GM23338 (cell line): ENCODE measurements around the gene MLF1. TPM values are rescaled to one million over a fixed set of nuclear protein-coding genes. Genes with fewer than 3 reads are reported as not detected.

Source experiments
- ATAC-seq: fragments of 200-7000 bp; cut with Tn5 transposase; 3 replicates; pipeline ENCODE4 v1.9.1; 2020
- DNase-seq: peaks from one replicate; pipeline ENCODE4 v3.0.0-alpha.2; 2015; ENCODE audit warnings: low spot score
- H2AFZ ChIP-seq: fragments of 200-600 bp; sonication (generic); 2 replicates; pipeline ENCODE4 v1.8.0; 2016; ENCODE audit warnings: antibody characterized with exemption, mild to moderate bottlenecking, moderate library complexity
- H3F3A ChIP-seq: fragments of 200-600 bp; sonication (generic); replicated peaks from 2 replicates; pipeline ENCODE4 v1.8.0; 2017; ENCODE audit warnings: antibody characterized with exemption, mixed run types, low read depth
- H3K27ac ChIP-seq: fragments of 200-600 bp; sonication (generic); 2 replicates; pipeline ENCODE4 v1.6.1; 2016; ENCODE audit warnings: low read depth
- H3K27me3 ChIP-seq: fragments of 200-600 bp; sonication (generic); 2 replicates; pipeline ENCODE4 v1.8.0; 2016; ENCODE audit warnings: mild to moderate bottlenecking, mixed run types, moderate library complexity; ENCODE audit not compliant: insufficient read depth
- H3K36me3 ChIP-seq: fragments of 200-600 bp; sonication (generic); 2 replicates; pipeline ENCODE4 v1.8.0; 2016; ENCODE audit warnings: mild to moderate bottlenecking; ENCODE audit not compliant: insufficient read depth
- H3K4me1 ChIP-seq: fragments of 200-600 bp; sonication (generic); 2 replicates; pipeline ENCODE4 v1.8.0; 2016; ENCODE audit warnings: mild to moderate bottlenecking, moderate library complexity; ENCODE audit not compliant: insufficient read depth
- H3K4me2 ChIP-seq: fragments of 200-600 bp; sonication (generic); 2 replicates; pipeline ENCODE4 v1.7.1; 2017; ENCODE audit warnings: mixed run types
- H3K4me3 ChIP-seq: fragments of 200-600 bp; sonication (generic); 2 replicates; pipeline ENCODE4 v1.6.1; 2016; ENCODE audit warnings: mixed run types
- H3K79me2 ChIP-seq: fragments of 200-600 bp; sonication (generic); replicated peaks from 2 replicates; pipeline ENCODE4 v1.8.0; 2017; ENCODE audit warnings: mild to moderate bottlenecking; ENCODE audit not compliant: insufficient read depth
- H3K9me2 ChIP-seq: fragments of 200-600 bp; sonication (generic); 2 replicates; pipeline ENCODE4 v1.8.0; 2017; ENCODE audit not compliant: insufficient read depth
- H4K20me1 ChIP-seq: fragments of 200-600 bp; sonication (generic); replicated peaks from 2 replicates; pipeline ENCODE4 v1.8.0; 2017; ENCODE audit warnings: mild to moderate bottlenecking; ENCODE audit not compliant: insufficient read depth
- H3K27ac Mint-ChIP-seq: 2 replicates; pipeline ENCODE4 v1.8.0; 2020; ENCODE audit warnings: inconsistent platforms, mild to moderate bottlenecking, moderate library complexity, mixed read lengths
- H3K27me3 Mint-ChIP-seq: 3 replicates; pipeline ENCODE4 v1.8.0; 2022; ENCODE audit warnings: low read depth, mild to moderate bottlenecking, moderate library complexity, mixed read lengths, inconsistent platforms; ENCODE audit not compliant: insufficient read depth, poor library complexity
- H3K36me3 Mint-ChIP-seq: 3 replicates; pipeline ENCODE4 v1.8.0; 2021; ENCODE audit warnings: low read depth, mild to moderate bottlenecking, inconsistent platforms, moderate library complexity, mixed read lengths
- H3K4me1 Mint-ChIP-seq: 3 replicates; pipeline ENCODE4 v1.8.0; 2020; ENCODE audit warnings: mild to moderate bottlenecking, inconsistent platforms, mixed read lengths
- H3K4me3 Mint-ChIP-seq: 3 replicates; pipeline ENCODE4 v1.8.0; 2021; ENCODE audit warnings: moderate library complexity, mild to moderate bottlenecking, inconsistent platforms, mixed read lengths
- H3K9me3 Mint-ChIP-seq: 3 replicates; pipeline ENCODE4 v1.8.0; 2020; ENCODE audit warnings: moderate library complexity, mild to moderate bottlenecking, inconsistent platforms, mixed read lengths
- CREB1 ChIP-seq: fragments of 250-450 bp; sonication (Bioruptor Pico); IDR thresholded peaks from 2 replicates; pipeline ENCODE4 v1.5.0; 2020; ENCODE audit warnings: low read depth, mild to moderate bottlenecking, moderate library complexity
- CTCF ChIP-seq, 2 experiments: fragments of 200-600 bp in 1 of 2; sonication (generic) in 1 of 2; conservative IDR thresholded peaks; 2 replicates each; pipeline versions ENCODE4 v1.5.1 to v1.6.1; 2016 to 2017; ENCODE audit warnings: antibody characterized with exemption in 2 of 2, low read depth in 2 of 2, mild to moderate bottlenecking in 2 of 2, moderate library complexity in 1 of 2
- ETS1 ChIP-seq: IDR thresholded peaks from 2 replicates; pipeline ENCODE4 v1.6.1; 2016; ENCODE audit warnings: antibody characterized with exemption
- EZH2 ChIP-seq: fragments of 200-600 bp; sonication (generic); IDR thresholded peaks from one replicate; pipeline ENCODE4 v1.8.0; 2017; ENCODE audit warnings: antibody characterized with exemption, mild to moderate bottlenecking, low read depth; ENCODE audit not compliant: unreplicated experiment
- EZH2phosphoT487 ChIP-seq: fragments of 200-600 bp; sonication (generic); IDR thresholded peaks from one replicate; pipeline ENCODE4 v1.8.1; 2018; ENCODE audit warnings: antibody characterized with exemption; ENCODE audit not compliant: unreplicated experiment
- JUNB ChIP-seq: IDR thresholded peaks from one replicate; pipeline ENCODE4 v1.6.1; 2016; ENCODE audit warnings: antibody characterized with exemption; ENCODE audit not compliant: unreplicated experiment
- NANOG ChIP-seq: IDR thresholded peaks from 2 replicates; pipeline ENCODE4 v1.6.1; 2016; ENCODE audit warnings: antibody characterized with exemption, borderline replicate concordance
- POLR2AphosphoS5 ChIP-seq: IDR thresholded peaks from 2 replicates; pipeline ENCODE4 v1.6.1; 2016; ENCODE audit warnings: antibody characterized with exemption, low read depth
- REST ChIP-seq: IDR thresholded peaks from one replicate; pipeline ENCODE4 v1.6.1; 2018; ENCODE audit warnings: antibody characterized with exemption; ENCODE audit not compliant: unreplicated experiment
- STAT1 ChIP-seq: IDR thresholded peaks from one replicate; pipeline ENCODE4 v1.6.1; 2016; ENCODE audit warnings: antibody characterized with exemption; ENCODE audit not compliant: unreplicated experiment
- ZNF114 ChIP-seq: fragments of 250-450 bp; sonication (Bioruptor Pico); IDR thresholded peaks from 2 replicates; pipeline ENCODE4 v1.5.0; 2020; ENCODE audit warnings: mild to moderate bottlenecking, moderate library complexity
- ZNF331 ChIP-seq: fragments of 250-450 bp; sonication (Bioruptor Pico); IDR thresholded peaks from 2 replicates; pipeline ENCODE4 v1.5.0; 2020; ENCODE audit warnings: low read depth, mild to moderate bottlenecking, moderate library complexity
- ZNF462 ChIP-seq: fragments of 250-450 bp; sonication (Bioruptor Pico); IDR thresholded peaks from 2 replicates; pipeline ENCODE4 v1.5.0; 2020; ENCODE audit warnings: mild to moderate bottlenecking, moderate library complexity
- polyA plus RNA-seq: library from polyadenylated mRNA; unstranded; fragments of >200 nt; fragmentation: Nextera tagmentation; extraction: Ambion mirVana; gene quantifications from 2 replicates; pipeline ENCODE4 v1.2.1, GENCODE V29; 2016
- total RNA-seq: library from RNA; depleted of rRNA; stranded (reverse); fragments of >200 nt; shearing (Covaris generic); gene quantifications from 2 replicates; pipeline ENCODE4 v1.2.3, GENCODE V29; 2014

MLF1 gene
- total and polyA plus RNA-seq, 2 experiments from 2014 or later = 36.6 to 63.6 TPM

- TF ChIP-seq ETS1 (no peak), EZH2 (no peak), STAT1 (no peak), ZNF331 (CRISPR knock-in tag) (no peak), NANOG (no peak)
Measured at GRCh38 chr3:158563076-158563475, 7.9 kb upstream of the MLF1 start (continued).

GRCh38 chr3:158565076-158565475, 5.9 kb upstream of the MLF1 start:
- Histone ChIP-seq H3K27ac (no peak overlapping the region), H4K20me1 (no peaks in the 10 kb centered on the region), H3K36me3 (no peaks in the 10 kb centered on the region), H3K9me2 (no peaks in the 10 kb centered on the region), H3K79me2 (no peaks in the 10 kb centered on the region), H3F3A (no peaks in the 10 kb centered on the region), H3K4me1 (no peaks in the 10 kb centered on the region), H3K4me3 (no peak overlapping the region), H3K27me3 (peaks cover 3% of the 10 kb centered on the region), H3K4me2 (no peak overlapping the region), H2AFZ (no peak overlapping the region)
- Mint-ChIP-seq H3K9me3 (peaks cover 4% of the 10 kb centered on the region; the same call in 2 of the 3 replicates), H3K36me3 (peaks cover 2% of the 10 kb centered on the region; the same call in 1 of the 3 replicates), H3K27me3 (peaks cover 3% of the 10 kb centered on the region), H3K27ac (no peak overlapping the region), H3K4me1 (no peaks in the 10 kb centered on the region), H3K4me3 (no peak overlapping the region)
- TF ChIP-seq ZNF114 (CRISPR knock-in tag) = no peak
- no peak for TF ChIP-seq REST
- no peak for TF ChIP-seq ZNF462 (CRISPR knock-in tag)
- no peak for TF ChIP-seq CTCF (conservative IDR thresholded peaks at IDR 0.05; ENCODE audit: low read depth in 2 of 2)
- no peak for TF ChIP-seq EZH2
- no peak for TF ChIP-seq EZH2phosphoT487
- no peak for TF ChIP-seq NANOG
- no peak for TF ChIP-seq CREB1
- TF ChIP-seq STAT1 = no peak
- no peak for TF ChIP-seq POLR2AphosphoS5
- TF ChIP-seq JUNB = no peak
- DNase-seq = no peak
- ATAC-seq = no peak
